ENCODE results near the gene GIMAP8.
"Not testable (repeated sequence)": the region's sequence is repeated elsewhere in the genome, so short reads cannot be mapped to it uniquely, and the experiment has no call there.

GIMAP8 gene

DNA sequence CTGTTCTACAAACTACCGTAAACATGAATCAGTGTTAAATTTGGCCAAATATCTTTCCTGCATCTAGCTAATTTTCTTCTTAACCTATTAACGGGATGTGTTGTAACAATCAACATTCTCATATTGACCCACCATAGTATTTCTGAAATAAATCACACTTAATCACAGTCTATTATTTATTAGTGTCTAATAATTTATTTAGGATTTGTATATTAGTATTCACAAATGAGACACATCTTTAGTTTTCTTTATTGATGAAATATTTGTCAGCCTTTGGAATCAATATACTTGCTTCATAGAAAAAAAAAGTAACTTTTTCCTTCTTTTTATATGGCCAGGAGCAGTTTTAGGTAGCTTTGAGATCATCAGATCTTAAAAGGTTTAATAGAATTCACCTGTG, 68.9 kb downstream of the GIMAP8 start:
- no peak for DNase-seq

DNA sequence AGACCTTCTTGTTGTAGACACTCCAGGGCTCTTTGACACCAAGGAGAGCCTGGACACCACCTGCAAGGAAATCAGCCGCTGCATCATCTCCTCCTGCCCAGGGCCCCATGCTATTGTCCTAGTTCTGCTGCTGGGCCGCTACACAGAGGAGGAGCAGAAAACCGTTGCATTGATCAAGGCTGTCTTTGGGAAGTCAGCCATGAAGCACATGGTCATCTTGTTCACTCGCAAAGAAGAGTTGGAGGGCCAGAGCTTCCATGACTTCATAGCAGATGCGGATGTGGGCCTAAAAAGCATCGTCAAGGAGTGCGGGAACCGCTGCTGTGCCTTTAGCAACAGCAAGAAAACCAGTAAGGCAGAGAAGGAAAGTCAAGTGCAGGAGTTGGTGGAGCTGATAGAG, 69.7 kb downstream of the GIMAP8 start:
- no peak for DNase-seq

DNA sequence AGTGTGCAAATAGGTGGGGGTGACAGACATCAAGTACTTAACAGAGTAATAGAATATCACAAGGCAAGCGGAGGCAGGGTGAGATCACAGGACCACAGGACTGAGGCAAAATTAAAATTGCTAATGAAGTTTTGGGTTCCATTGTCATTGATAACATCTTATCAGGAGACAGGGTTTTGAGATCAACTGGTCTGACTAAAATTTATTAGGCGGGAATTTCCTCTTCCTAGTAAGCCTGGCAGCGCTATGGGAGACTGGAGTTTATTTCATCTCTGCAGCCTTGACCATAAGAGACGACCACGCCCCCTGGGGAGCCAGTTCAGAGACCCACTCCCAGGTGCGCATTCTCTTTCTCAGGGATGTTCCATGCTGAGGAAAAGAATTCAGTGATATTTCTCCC, 72.5 kb downstream of the GIMAP8 start:
- not testable (repeated sequence) for DNase-seq

DNA sequence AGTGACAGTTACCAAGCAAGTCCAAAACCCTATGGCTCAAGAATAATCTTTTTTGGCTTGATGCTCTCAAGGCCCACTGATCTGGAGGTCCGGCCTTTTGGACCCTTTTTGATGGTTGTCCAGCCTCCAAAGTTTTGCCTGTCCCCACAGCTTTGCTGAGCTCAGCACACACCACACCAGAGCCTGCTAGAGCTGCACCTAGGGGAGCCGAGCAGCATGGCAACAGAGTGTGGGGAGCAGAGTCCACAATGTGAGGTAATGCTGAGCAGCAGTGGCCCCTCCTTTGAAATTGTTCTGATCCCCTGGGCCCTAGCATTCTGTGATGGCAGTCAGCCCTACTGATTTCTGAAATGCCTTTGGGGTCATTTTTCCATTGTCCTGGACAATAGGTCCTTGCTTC, 73.6 kb downstream of the GIMAP8 start:
- DNase-seq: no peak

Measured in stimulated activated CD4-positive, alpha-beta T cell treated with anti-CD3 and anti-CD28 coated beads, Interleukin-12 subunit alpha, Interleukin-12 subunit beta, amount 100 ng/mL, for 4 hours (primary cell).